Calu3 (cell line): ENCODE results near the gene MRPS18A. TPM values are rescaled to one million over a fixed set of nuclear protein-coding genes. Genes with fewer than 3 reads are reported as not detected.

ENCODE experiments used
- BruUV-seq: library from RNA; stranded (reverse); fragments of 400-500 nt; replicated peaks from 2 replicates; lab custom pipeline; 2021; lab: Mats Ljungman, UMichigan
- CTCF ChIA-PET: fragments of 300-600 bp; sonication (Branson Sonifier 250); formaldehyde crosslinking; loops from one replicate; lab custom pipeline; 2022; ENCODE audit warnings: antibody characterized with exemption; lab: Charles Lee
- DNase-seq: peaks from one replicate; pipeline ENCODE4 v3.0.0; 2022
- H3K27ac Mint-ChIP-seq: one replicate; pipeline ENCODE4 v1.8.0; 2022; ENCODE audit warnings: mixed read lengths; ENCODE audit not compliant: unreplicated experiment
- H3K27me3 Mint-ChIP-seq: one replicate; pipeline ENCODE4 v1.8.0; 2022; ENCODE audit warnings: mixed read lengths; ENCODE audit not compliant: unreplicated experiment
- H3K36me3 Mint-ChIP-seq: one replicate; pipeline ENCODE4 v1.8.0; 2022; ENCODE audit warnings: mild to moderate bottlenecking, moderate library complexity, mixed read lengths; ENCODE audit not compliant: insufficient read depth, unreplicated experiment
- H3K4me1 Mint-ChIP-seq: one replicate; pipeline ENCODE4 v1.8.0; 2022; ENCODE audit warnings: mild to moderate bottlenecking, low read depth, mixed read lengths; ENCODE audit not compliant: unreplicated experiment
- H3K4me3 Mint-ChIP-seq: one replicate; pipeline ENCODE4 v1.8.0; 2022; ENCODE audit warnings: mild to moderate bottlenecking, low read depth, moderate library complexity, mixed read lengths; ENCODE audit not compliant: unreplicated experiment
- H3K9me3 Mint-ChIP-seq: one replicate; pipeline ENCODE4 v1.8.0; 2022; ENCODE audit warnings: low read depth, mixed read lengths; ENCODE audit not compliant: unreplicated experiment
- CTCF ChIP-seq: fragments of 200-600 bp; IDR thresholded peaks from one replicate; pipeline ENCODE4 v1.8.0; 2022; ENCODE audit warnings: antibody characterized with exemption; ENCODE audit not compliant: unreplicated experiment
- intact Hi-C: fragments of 100-400 bp; cut with micrococcal nuclease; formaldehyde crosslinking; loops from one replicate; pipeline ENCODE4 v1.10.0; 2022; ENCODE audit not compliant: unreplicated experiment
- total RNA-seq: library from RNA; stranded (reverse); gene quantifications from 2 replicates; pipeline ENCODE4 v1.2.3, GENCODE V29; 2022

The MRPS18A gene
- total RNA-seq, 1 experiment from 2014 or later = 88.8 TPM

GRCh38 chr6:43630980-43631619, 56.5 kb downstream of the MRPS18A start:
- no peak for DNase-seq
- CTCF ChIA-PET = no interaction called here
- no peak for TF ChIP-seq CTCF
- H3K27me3 Mint-ChIP-seq = peaks cover 7% of the 10 kb centered on the region
- no peak overlapping the region for H3K4me3 Mint-ChIP-seq
- no TSS peak for BruUV-seq
- peak overlapping the region; percentile 100 for H3K27ac Mint-ChIP-seq
- no peaks in the 10 kb centered on the region for H3K9me3 Mint-ChIP-seq
- H3K4me1 Mint-ChIP-seq = peaks cover 55% of the 10 kb centered on the region
- intact Hi-C loops = no loop called here
- peaks cover 53% of the 10 kb centered on the region for H3K36me3 Mint-ChIP-seq

- H3K4me1 Mint-ChIP-seq = peaks cover 50% of the 10 kb centered on the region
- intact Hi-C loops = no loop called here
Observed at GRCh38 chr6:43629505-43630300, 57.9 kb downstream of the MRPS18A start.

GRCh38 chr6:43629104-43629504, 58.5 kb downstream of the MRPS18A start, which contains the start of gene GTPBP2:
Gene GTPBP2 (minus strand): TSS chr6:43629264. CDS start chr6:43629162, 102 bp downstream.
- CTCF ChIA-PET = interaction anchor here (0.5 to 1.3 kb wide), 16 partner anchors 9 to 450 kb away, joined by 3 to 8 read pairs (median 3); no protein-coding TSS in a partner anchor

More at GRCh38 chr6:43629505-43630300, 57.9 kb downstream of the MRPS18A start:
- peak overlapping the region; percentile 100 for H3K27ac Mint-ChIP-seq
- H3K9me3 Mint-ChIP-seq = no peaks in the 10 kb centered on the region
- peaks cover 7% of the 10 kb centered on the region for H3K27me3 Mint-ChIP-seq
- CTCF ChIA-PET = interaction anchor here (0.5 to 1.3 kb wide), 19 partner anchors 9 to 449 kb away, joined by 3 to 8 read pairs (median 3); no protein-coding TSS in a partner anchor
- DNase-seq = peak; percentile 99
- TSS peak; percentile 78 for BruUV-seq
- peak overlapping the region; percentile 100 for H3K4me3 Mint-ChIP-seq
- TF ChIP-seq CTCF = no peak
- H3K36me3 Mint-ChIP-seq = peaks cover 58% of the 10 kb centered on the region

More at GRCh38 chr6:43629104-43629504, 58.5 kb downstream of the MRPS18A start, which contains the start of gene GTPBP2:
- TF ChIP-seq CTCF = no peak
- Mint-ChIP-seq H3K27ac (peak within 1 kb of the TSS; percentile 100), H3K36me3 (peaks cover 64% of the 10 kb centered on the region), H3K9me3 (no peaks in the 10 kb centered on the region), H3K27me3 (peaks cover 7% of the 10 kb centered on the region), H3K4me3 (peak within 1 kb of the TSS; percentile 100), H3K4me1 (peaks cover 47% of the 10 kb centered on the region)
- intact Hi-C loops = no loop called here
- peak; percentile 100 for DNase-seq
- no TSS peak for BruUV-seq
